GM23338 (cell line): ENCODE data around the gene SLC4A2. TPM values are rescaled to one million over a fixed set of nuclear protein-coding genes. Genes with fewer than 3 reads are reported as not detected.
A peak's percentile ranks its signal among the peaks of the same experiment; 100 is the strongest.

ENCODE experiments used
- ATAC-seq: fragments of 200-7000 bp; cut with Tn5 transposase; 3 replicates; pipeline ENCODE4 v1.9.1; 2020
- DNase-seq: peaks from one replicate; pipeline ENCODE4 v3.0.0-alpha.2; 2015; ENCODE audit warnings: low spot score
- H2AFZ ChIP-seq: fragments of 200-600 bp; sonication (generic); 2 replicates; pipeline ENCODE4 v1.8.0; 2016; ENCODE audit warnings: antibody characterized with exemption, mild to moderate bottlenecking, moderate library complexity
- H3F3A ChIP-seq: fragments of 200-600 bp; sonication (generic); replicated peaks from 2 replicates; pipeline ENCODE4 v1.8.0; 2017; ENCODE audit warnings: antibody characterized with exemption, mixed run types, low read depth
- H3K27ac ChIP-seq: fragments of 200-600 bp; sonication (generic); 2 replicates; pipeline ENCODE4 v1.6.1; 2016; ENCODE audit warnings: low read depth
- H3K27me3 ChIP-seq: fragments of 200-600 bp; sonication (generic); 2 replicates; pipeline ENCODE4 v1.8.0; 2016; ENCODE audit warnings: mild to moderate bottlenecking, mixed run types, moderate library complexity; ENCODE audit not compliant: insufficient read depth
- H3K36me3 ChIP-seq: fragments of 200-600 bp; sonication (generic); 2 replicates; pipeline ENCODE4 v1.8.0; 2016; ENCODE audit warnings: mild to moderate bottlenecking; ENCODE audit not compliant: insufficient read depth
- H3K4me1 ChIP-seq: fragments of 200-600 bp; sonication (generic); 2 replicates; pipeline ENCODE4 v1.8.0; 2016; ENCODE audit warnings: mild to moderate bottlenecking, moderate library complexity; ENCODE audit not compliant: insufficient read depth
- H3K4me2 ChIP-seq: fragments of 200-600 bp; sonication (generic); 2 replicates; pipeline ENCODE4 v1.7.1; 2017; ENCODE audit warnings: mixed run types
- H3K4me3 ChIP-seq: fragments of 200-600 bp; sonication (generic); 2 replicates; pipeline ENCODE4 v1.6.1; 2016; ENCODE audit warnings: mixed run types
- H3K79me2 ChIP-seq: fragments of 200-600 bp; sonication (generic); replicated peaks from 2 replicates; pipeline ENCODE4 v1.8.0; 2017; ENCODE audit warnings: mild to moderate bottlenecking; ENCODE audit not compliant: insufficient read depth
- H3K9me2 ChIP-seq: fragments of 200-600 bp; sonication (generic); 2 replicates; pipeline ENCODE4 v1.8.0; 2017; ENCODE audit not compliant: insufficient read depth
- H4K20me1 ChIP-seq: fragments of 200-600 bp; sonication (generic); replicated peaks from 2 replicates; pipeline ENCODE4 v1.8.0; 2017; ENCODE audit warnings: mild to moderate bottlenecking; ENCODE audit not compliant: insufficient read depth
- H3K27ac Mint-ChIP-seq: 2 replicates; pipeline ENCODE4 v1.8.0; 2020; ENCODE audit warnings: inconsistent platforms, mild to moderate bottlenecking, moderate library complexity, mixed read lengths
- H3K27me3 Mint-ChIP-seq: 3 replicates; pipeline ENCODE4 v1.8.0; 2022; ENCODE audit warnings: low read depth, mild to moderate bottlenecking, moderate library complexity, mixed read lengths, inconsistent platforms; ENCODE audit not compliant: insufficient read depth, poor library complexity
- H3K36me3 Mint-ChIP-seq: 3 replicates; pipeline ENCODE4 v1.8.0; 2021; ENCODE audit warnings: low read depth, mild to moderate bottlenecking, inconsistent platforms, moderate library complexity, mixed read lengths
- H3K4me1 Mint-ChIP-seq: 3 replicates; pipeline ENCODE4 v1.8.0; 2020; ENCODE audit warnings: mild to moderate bottlenecking, inconsistent platforms, mixed read lengths
- H3K4me3 Mint-ChIP-seq: 3 replicates; pipeline ENCODE4 v1.8.0; 2021; ENCODE audit warnings: moderate library complexity, mild to moderate bottlenecking, inconsistent platforms, mixed read lengths
- H3K9me3 Mint-ChIP-seq: 3 replicates; pipeline ENCODE4 v1.8.0; 2020; ENCODE audit warnings: moderate library complexity, mild to moderate bottlenecking, inconsistent platforms, mixed read lengths
- CREB1 ChIP-seq: fragments of 250-450 bp; sonication (Bioruptor Pico); IDR thresholded peaks from 2 replicates; pipeline ENCODE4 v1.5.0; 2020; ENCODE audit warnings: low read depth, mild to moderate bottlenecking, moderate library complexity
- CTCF ChIP-seq, 2 experiments: fragments of 200-600 bp in 1 of 2; sonication (generic) in 1 of 2; conservative IDR thresholded peaks; 2 replicates each; pipeline versions ENCODE4 v1.5.1 to v1.6.1; 2016 to 2017; ENCODE audit warnings: antibody characterized with exemption in 2 of 2, low read depth in 2 of 2, mild to moderate bottlenecking in 2 of 2, moderate library complexity in 1 of 2
- ETS1 ChIP-seq: IDR thresholded peaks from 2 replicates; pipeline ENCODE4 v1.6.1; 2016; ENCODE audit warnings: antibody characterized with exemption
- EZH2 ChIP-seq: fragments of 200-600 bp; sonication (generic); IDR thresholded peaks from one replicate; pipeline ENCODE4 v1.8.0; 2017; ENCODE audit warnings: antibody characterized with exemption, mild to moderate bottlenecking, low read depth; ENCODE audit not compliant: unreplicated experiment
- POLR2AphosphoS5 ChIP-seq: IDR thresholded peaks from 2 replicates; pipeline ENCODE4 v1.6.1; 2016; ENCODE audit warnings: antibody characterized with exemption, low read depth
- REST ChIP-seq: IDR thresholded peaks from one replicate; pipeline ENCODE4 v1.6.1; 2018; ENCODE audit warnings: antibody characterized with exemption; ENCODE audit not compliant: unreplicated experiment
- ZNF114 ChIP-seq: fragments of 250-450 bp; sonication (Bioruptor Pico); IDR thresholded peaks from 2 replicates; pipeline ENCODE4 v1.5.0; 2020; ENCODE audit warnings: mild to moderate bottlenecking, moderate library complexity
- ZNF331 ChIP-seq: fragments of 250-450 bp; sonication (Bioruptor Pico); IDR thresholded peaks from 2 replicates; pipeline ENCODE4 v1.5.0; 2020; ENCODE audit warnings: low read depth, mild to moderate bottlenecking, moderate library complexity
- ZNF462 ChIP-seq: fragments of 250-450 bp; sonication (Bioruptor Pico); IDR thresholded peaks from 2 replicates; pipeline ENCODE4 v1.5.0; 2020; ENCODE audit warnings: mild to moderate bottlenecking, moderate library complexity
- polyA plus RNA-seq: library from polyadenylated mRNA; unstranded; fragments of >200 nt; fragmentation: Nextera tagmentation; extraction: Ambion mirVana; gene quantifications from 2 replicates; pipeline ENCODE4 v1.2.1, GENCODE V29; 2016
- total RNA-seq: library from RNA; depleted of rRNA; stranded (reverse); fragments of >200 nt; shearing (Covaris generic); gene quantifications from 2 replicates; pipeline ENCODE4 v1.2.3, GENCODE V29; 2014

SLC4A2 gene
- total and polyA plus RNA-seq, 2 experiments from 2014 or later, result 64.8 to 106 TPM

DNA sequence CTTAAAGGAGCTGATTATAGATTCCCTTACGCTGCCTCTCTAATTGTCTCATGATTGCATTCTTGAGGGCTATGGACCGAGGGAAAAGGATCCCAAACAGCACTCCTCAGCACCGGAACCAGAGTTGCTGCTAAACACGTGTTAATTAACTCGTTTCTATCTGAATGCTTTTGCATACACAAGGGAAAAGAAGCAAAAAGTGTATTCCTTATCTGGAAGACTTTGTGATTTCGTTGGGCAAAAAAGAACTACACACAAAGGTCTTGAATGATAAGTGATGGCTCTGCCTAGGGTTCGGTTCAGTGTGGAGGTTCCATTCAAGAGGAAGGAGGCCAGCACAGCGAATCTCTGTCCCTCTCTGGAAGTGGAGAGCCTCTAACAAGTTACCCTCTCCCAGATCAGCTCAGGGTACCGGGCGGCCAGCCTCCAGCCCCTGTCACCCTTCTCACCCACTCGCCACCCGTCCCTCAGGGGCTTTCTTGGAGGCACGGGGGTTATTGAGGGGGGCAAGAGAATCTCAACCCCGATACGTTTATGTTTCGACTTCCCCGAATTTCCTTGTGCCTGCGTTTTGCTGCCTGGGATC lies 515 bp upstream of the SLC4A2 start (continued):
- TF ChIP-seq CTCF (conservative IDR thresholded peaks at IDR 0.05; ENCODE audit: low read depth in 2 of 2), result no peak
- TF ChIP-seq POLR2AphosphoS5, result no peak
- TF ChIP-seq CREB1 (CRISPR knock-in tag), result no peak
- no peak for TF ChIP-seq REST
- no peak for TF ChIP-seq ZNF114
- TF ChIP-seq EZH2, result no peak
- TF ChIP-seq ETS1, result no peak

- Histone ChIP-seq H3K27ac (no peak overlapping the region), H3K27me3 (peaks cover 36% of the 10 kb centered on the region), H4K20me1 (no peaks in the 10 kb centered on the region; the same call in 1 of the 2 replicates), H3K4me3 (peak overlapping the region; percentile 99), H3K9me2 (no peaks in the 10 kb centered on the region), H3K4me2 (peak overlapping the region; percentile 95), H3K4me1 (peaks cover 36% of the 10 kb centered on the region), H3K79me2 (peaks cover 11% of the 10 kb centered on the region), H2AFZ (peak overlapping the region; percentile 52; the same call in 1 of the 2 replicates), H3F3A (peaks cover 14% of the 10 kb centered on the region), H3K36me3 (peaks cover 8% of the 10 kb centered on the region)
- peak; percentile 65 for DNase-seq
- H3K9me3 Mint-ChIP-seq, result no peaks in the 10 kb centered on the region
- H3K36me3 Mint-ChIP-seq, result peaks cover 9% of the 10 kb centered on the region
- peaks cover 44% of the 10 kb centered on the region for H3K27me3 Mint-ChIP-seq
- no peak overlapping the region for H3K27ac Mint-ChIP-seq
- peaks cover 47% of the 10 kb centered on the region for H3K4me1 Mint-ChIP-seq
- no peak for ATAC-seq
- H3K4me3 Mint-ChIP-seq, result peak overlapping the region; percentile 86
- TF ChIP-seq ZNF114 (no peak), ZNF462 (CRISPR knock-in tag) (no peak), CREB1 (CRISPR knock-in tag) (no peak), ZNF331 (CRISPR knock-in tag) (no peak), ETS1 (no peak), EZH2 (no peak)
Observed at GRCh38 chr7:151060113-151060415, 675 bp downstream of the SLC4A2 start.
